ENCODE results near the gene TWSG1.
"Not testable (repeated sequence)": the region's sequence is repeated elsewhere in the genome, so short reads cannot be mapped to it uniquely, and the experiment has no call there.

TWSG1 gene

GRCh38 chr18:9426753-9427152 is 92.2 kb downstream of the TWSG1 start:
- DNase-seq (ENCODE audit: low spot score), result no peak

GRCh38 chr18:9428301-9428706 is 93.7 kb downstream of the TWSG1 start:
- no peak for DNase-seq (ENCODE audit: low spot score)

- DNase-seq (ENCODE audit: low spot score), result peak; percentile 14
Measured at GRCh38 chr18:9428862-9429661, 94.5 kb downstream of the TWSG1 start.

- no peak for DNase-seq (ENCODE audit: low spot score)
Measured at GRCh38 chr18:9429662-9429993, 95.1 kb downstream of the TWSG1 start.

GRCh38 chr18:9430315-9430714 is 95.7 kb downstream of the TWSG1 start:
- DNase-seq (ENCODE audit: low spot score), result not testable (repeated sequence)

- no peak for DNase-seq (ENCODE audit: low spot score)
Measured at GRCh38 chr18:9431296-9431695, 96.7 kb downstream of the TWSG1 start.

GRCh38 chr18:9433122-9433521 is 98.5 kb downstream of the TWSG1 start:
- DNase-seq (ENCODE audit: low spot score), result not testable (repeated sequence)

GRCh38 chr18:9433671-9434121 is 99.1 kb downstream of the TWSG1 start:
- DNase-seq (ENCODE audit: low spot score), result no peak

- DNase-seq (ENCODE audit: low spot score), result no peak
Measured at GRCh38 chr18:9434122-9434701, 99.6 kb downstream of the TWSG1 start.

GRCh38 chr18:9435041-9435440 is 100.5 kb downstream of the TWSG1 start:
- no peak for DNase-seq (ENCODE audit: low spot score)

GRCh38 chr18:9436206-9436929 is 101.8 kb downstream of the TWSG1 start:
- no peak for DNase-seq (ENCODE audit: low spot score)

GRCh38 chr18:9437021-9437437 is 102.5 kb downstream of the TWSG1 start:
- no peak for DNase-seq (ENCODE audit: low spot score)

- no peak for DNase-seq (ENCODE audit: low spot score)
Measured at GRCh38 chr18:9437672-9438071, 103.1 kb downstream of the TWSG1 start.

GRCh38 chr18:9441061-9441460 is 106.5 kb downstream of the TWSG1 start:
- DNase-seq (ENCODE audit: low spot score), result no peak

GRCh38 chr18:9444549-9444948 is 110.0 kb downstream of the TWSG1 start:
- DNase-seq (ENCODE audit: low spot score), result no peak

GRCh38 chr18:9446839-9447238 is 112.3 kb downstream of the TWSG1 start:
- DNase-seq (ENCODE audit: low spot score), result no peak

GRCh38 chr18:9447334-9447733 is 112.8 kb downstream of the TWSG1 start:
- no peak for DNase-seq (ENCODE audit: low spot score)

GRCh38 chr18:9449600-9450414 is 115.2 kb downstream of the TWSG1 start:
- DNase-seq (ENCODE audit: low spot score), result no peak

- not testable (repeated sequence) for DNase-seq (ENCODE audit: low spot score)
Measured at GRCh38 chr18:9450920-9451319, 116.3 kb downstream of the TWSG1 start.

Data from putamen (tissue), 1 donor.